ENCODE results near the gene PALMD. TPM values are rescaled to one million over a fixed set of nuclear protein-coding genes. Genes with fewer than 3 reads are reported as not detected.

PALMD gene
- total RNA-seq, 1 experiment from 2014 or later, result 8.0 TPM

DNA sequence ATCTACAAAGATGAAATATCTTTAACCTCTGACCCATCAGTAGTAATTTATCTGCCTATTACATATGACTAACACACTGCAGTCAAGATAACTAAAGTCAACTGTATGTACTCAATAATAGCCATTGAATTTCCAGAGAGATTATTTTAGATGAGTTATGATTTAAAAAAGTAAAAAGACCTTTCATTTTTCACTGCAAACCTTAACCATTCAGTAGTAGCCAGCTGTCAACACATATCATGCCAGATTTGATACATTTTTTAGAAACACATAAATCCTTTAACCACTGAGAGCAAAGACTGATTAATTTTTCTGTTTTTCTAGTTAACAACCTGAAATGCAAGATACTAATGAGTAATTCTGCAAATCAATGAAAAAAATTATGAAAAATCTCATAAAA lies 31.0 kb downstream of the PALMD start:
- peak; percentile 29 for ATAC-seq
- H3K9me3 ChIP-seq (ENCODE audit: low read length), result no peaks in the 10 kb centered on the region
- no peaks in the 10 kb centered on the region for H3F3A ChIP-seq (ENCODE audit: low read length, unreplicated experiment)
- intact Hi-C loops (cut with micrococcal nuclease), result no loop called here
- BruUV-seq (replicated peaks), result no TSS peak
- H3K79me2 ChIP-seq (ENCODE audit: low read length), result no peaks in the 10 kb centered on the region
- no peak for DNase-seq
- no peaks in the 10 kb centered on the region for H3K27me3 ChIP-seq (ENCODE audit: low read length)
- 0 out of 2 replicates have a peak overlapping the region, but pooled peaks have one; percentile 5 for H3K27ac ChIP-seq (ENCODE audit: low read length)
- ChIA-PET CTCF (no interaction called here), POLR2A (ENCODE audit: unreplicated experiment) (no interaction called here)
- H3K4me1 ChIP-seq (ENCODE audit: insufficient read depth, low read length), result peaks cover 20% of the 10 kb centered on the region
- TF ChIP-seq, protein P1, sequence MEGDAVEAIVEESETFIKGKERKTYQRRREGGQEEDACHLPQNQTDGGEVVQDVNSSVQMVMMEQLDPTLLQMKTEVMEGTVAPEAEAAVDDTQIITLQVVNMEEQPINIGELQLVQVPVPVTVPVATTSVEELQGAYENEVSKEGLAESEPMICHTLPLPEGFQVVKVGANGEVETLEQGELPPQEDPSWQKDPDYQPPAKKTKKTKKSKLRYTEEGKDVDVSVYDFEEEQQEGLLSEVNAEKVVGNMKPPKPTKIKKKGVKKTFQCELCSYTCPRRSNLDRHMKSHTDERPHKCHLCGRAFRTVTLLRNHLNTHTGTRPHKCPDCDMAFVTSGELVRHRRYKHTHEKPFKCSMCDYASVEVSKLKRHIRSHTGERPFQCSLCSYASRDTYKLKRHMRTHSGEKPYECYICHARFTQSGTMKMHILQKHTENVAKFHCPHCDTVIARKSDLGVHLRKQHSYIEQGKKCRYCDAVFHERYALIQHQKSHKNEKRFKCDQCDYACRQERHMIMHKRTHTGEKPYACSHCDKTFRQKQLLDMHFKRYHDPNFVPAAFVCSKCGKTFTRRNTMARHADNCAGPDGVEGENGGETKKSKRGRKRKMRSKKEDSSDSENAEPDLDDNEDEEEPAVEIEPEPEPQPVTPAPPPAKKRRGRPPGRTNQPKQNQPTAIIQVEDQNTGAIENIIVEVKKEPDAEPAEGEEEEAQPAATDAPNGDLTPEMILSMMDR (conservative IDR thresholded peaks at IDR 0.05; ENCODE audit: low read depth, low read length), result no peak
- TF ChIP-seq EZH2phosphoT487 (IDR thresholded peaks at IDR 0.05; ENCODE audit: borderline replicate concordance, low read length), result no peak
- TF ChIP-seq EZH2 (IDR thresholded peaks at IDR 0.05; ENCODE audit: low read length, unreplicated experiment), result no peak
- no peaks in the 10 kb centered on the region for H3K36me3 ChIP-seq (ENCODE audit: low read depth, low read length)
- no peak overlapping the region for H2AFZ ChIP-seq (ENCODE audit: low read length)
- H3K9me2 ChIP-seq (replicated peaks; ENCODE audit: low read length), result no peaks in the 10 kb centered on the region
- peak overlapping the region; percentile 1; the same call in 1 of the 2 replicates for H3K4me2 ChIP-seq (ENCODE audit: low read length)
- H4K20me1 ChIP-seq (ENCODE audit: low read length), result no peaks in the 10 kb centered on the region
- no peak overlapping the region for H3K9ac ChIP-seq (ENCODE audit: low read length)
- H3K4me3 ChIP-seq (ENCODE audit: low read length), result no peak overlapping the region

DNA sequence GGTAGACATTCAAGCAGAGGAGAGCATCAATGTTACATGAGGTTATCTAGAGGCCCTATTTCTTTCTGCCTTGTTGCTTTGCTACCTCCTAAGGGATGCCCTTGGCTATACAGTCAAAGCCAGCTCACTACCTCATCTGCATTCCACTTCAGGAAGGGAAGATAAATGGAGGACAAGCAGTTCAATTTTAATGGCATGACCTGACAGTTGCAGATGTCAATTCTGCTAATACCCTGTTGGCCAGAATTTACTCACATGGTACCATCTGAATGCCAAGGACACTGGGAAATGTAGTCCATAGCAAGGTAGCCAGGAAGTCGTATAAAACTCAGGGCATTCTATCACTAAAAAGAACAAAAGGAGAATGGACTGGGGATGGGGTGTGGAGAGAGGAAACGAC lies 31.5 kb downstream of the PALMD start:
- no peaks in the 10 kb centered on the region for H3K9me3 ChIP-seq (ENCODE audit: low read length)
- no TSS peak for BruUV-seq (replicated peaks)
- H3K36me3 ChIP-seq (ENCODE audit: low read depth, low read length), result no peaks in the 10 kb centered on the region
- no peak overlapping the region for H3K4me3 ChIP-seq (ENCODE audit: low read length)
- H3K27ac ChIP-seq (ENCODE audit: low read length), result 0 out of 2 replicates have a peak overlapping the region, but pooled peaks have one; percentile 5
- ChIA-PET POLR2A (ENCODE audit: unreplicated experiment) (no interaction called here), CTCF (no interaction called here)
- H3K27me3 ChIP-seq (ENCODE audit: low read length), result no peaks in the 10 kb centered on the region
- no peak for TF ChIP-seq EZH2phosphoT487 (IDR thresholded peaks at IDR 0.05; ENCODE audit: borderline replicate concordance, low read length)
- no peak for TF ChIP-seq EZH2 (IDR thresholded peaks at IDR 0.05; ENCODE audit: low read length, unreplicated experiment)
- TF ChIP-seq, protein P1 (conservative IDR thresholded peaks at IDR 0.05; ENCODE audit: low read depth, low read length), result no peak
- H3K79me2 ChIP-seq (ENCODE audit: low read length), result no peaks in the 10 kb centered on the region
- H3K4me1 ChIP-seq (ENCODE audit: insufficient read depth, low read length), result peaks cover 25% of the 10 kb centered on the region
- ATAC-seq, result peak; percentile 59
- intact Hi-C loops (cut with micrococcal nuclease), result no loop called here
- H2AFZ ChIP-seq (ENCODE audit: low read length), result no peak overlapping the region
- peak overlapping the region; percentile 1; the same call in 1 of the 2 replicates for H3K4me2 ChIP-seq (ENCODE audit: low read length)
- H3F3A ChIP-seq (ENCODE audit: low read length, unreplicated experiment), result no peaks in the 10 kb centered on the region
- peak; percentile 20 for DNase-seq
- H3K9ac ChIP-seq (ENCODE audit: low read length), result no peak overlapping the region
- H3K9me2 ChIP-seq (replicated peaks; ENCODE audit: low read length), result no peaks in the 10 kb centered on the region
- no peaks in the 10 kb centered on the region for H4K20me1 ChIP-seq (ENCODE audit: low read length)

DNA sequence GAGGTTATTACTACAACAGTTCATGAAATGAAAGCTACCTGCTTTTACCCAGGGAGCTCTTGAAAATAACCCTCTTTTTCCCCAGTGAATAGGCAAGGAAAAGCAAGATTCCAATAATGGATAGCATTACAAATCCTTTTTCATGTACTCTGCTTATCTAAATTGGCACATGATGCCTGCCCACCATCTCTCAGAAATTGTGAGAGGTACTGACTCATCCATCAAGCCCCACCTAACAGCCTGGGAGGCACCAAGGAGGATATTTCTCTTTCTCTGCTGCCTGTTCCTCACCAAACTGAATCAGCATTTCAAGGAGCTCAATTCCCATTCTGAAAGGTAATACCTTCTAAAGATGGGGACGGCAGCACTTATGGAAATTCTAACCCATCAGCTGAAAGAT lies 34.4 kb downstream of the PALMD start:
- H3K79me2 ChIP-seq (ENCODE audit: low read length), result no peaks in the 10 kb centered on the region
- no peak overlapping the region for H2AFZ ChIP-seq (ENCODE audit: low read length)
- BruUV-seq (replicated peaks), result no TSS peak
- H3K4me1 ChIP-seq (ENCODE audit: insufficient read depth, low read length), result peaks cover 18% of the 10 kb centered on the region
- ATAC-seq (peak; percentile 31; the same call in 1 of the 2 replicates), DNase-seq (peak; percentile 25)
- H3F3A ChIP-seq (ENCODE audit: low read length, unreplicated experiment), result no peaks in the 10 kb centered on the region
- no peak overlapping the region for H3K4me2 ChIP-seq (ENCODE audit: low read length)
- ChIA-PET POLR2A (ENCODE audit: unreplicated experiment) (no interaction called here), CTCF (no interaction called here)
- no peaks in the 10 kb centered on the region for H3K9me3 ChIP-seq (ENCODE audit: low read length)
- no peak for TF ChIP-seq EZH2phosphoT487 (IDR thresholded peaks at IDR 0.05; ENCODE audit: borderline replicate concordance, low read length)
- TF ChIP-seq, protein P1 (conservative IDR thresholded peaks at IDR 0.05; ENCODE audit: low read depth, low read length), result no peak
- TF ChIP-seq EZH2 (IDR thresholded peaks at IDR 0.05; ENCODE audit: low read length, unreplicated experiment), result no peak
- no peak overlapping the region for H3K27ac ChIP-seq (ENCODE audit: low read length)
- no peaks in the 10 kb centered on the region for H4K20me1 ChIP-seq (ENCODE audit: low read length)
- H3K9me2 ChIP-seq (replicated peaks; ENCODE audit: low read length), result no peaks in the 10 kb centered on the region
- H3K36me3 ChIP-seq (ENCODE audit: low read depth, low read length), result no peaks in the 10 kb centered on the region
- H3K4me3 ChIP-seq (ENCODE audit: low read length), result no peak overlapping the region
- no peak overlapping the region for H3K9ac ChIP-seq (ENCODE audit: low read length)
- no peaks in the 10 kb centered on the region for H3K27me3 ChIP-seq (ENCODE audit: low read length)
- intact Hi-C loops (cut with micrococcal nuclease), result no loop called here

All from PC-3 (cell line).